HG02884 (cell line): ENCODE data around the gene MTRF1.

ENCODE experiments used
- ATAC-seq: cut with Tn5 transposase; IDR thresholded peaks from one replicate; pipeline ENCODE4 v1.9.1; 2021; ENCODE audit warnings: mild to moderate bottlenecking, moderate library complexity; ENCODE audit not compliant: unreplicated experiment

The MTRF1 gene

GRCh38 chr13:41224113-41225110 lies 39.0 kb downstream of the MTRF1 start:
- no peak for ATAC-seq

GRCh38 chr13:41222259-41222852 lies 41.0 kb downstream of the MTRF1 start:
- no peak for ATAC-seq

- no peak for ATAC-seq
Measured at GRCh38 chr13:41220401-41220800, 43.0 kb downstream of the MTRF1 start.

- no peak for ATAC-seq
Measured at GRCh38 chr13:41216160-41216559, 47.2 kb downstream of the MTRF1 start.

GRCh38 chr13:41213919-41214318 lies 49.5 kb downstream of the MTRF1 start:
- no peak for ATAC-seq

- no peak for ATAC-seq
Measured at GRCh38 chr13:41213316-41213715, 50.1 kb downstream of the MTRF1 start.

- no peak for ATAC-seq
Measured at GRCh38 chr13:41212881-41213280, 50.5 kb downstream of the MTRF1 start.

GRCh38 chr13:41211062-41211461 lies 52.3 kb downstream of the MTRF1 start:
- ATAC-seq = no peak

- no peak for ATAC-seq
Measured at GRCh38 chr13:41206467-41206866, 56.9 kb downstream of the MTRF1 start.

GRCh38 chr13:41203810-41204209 lies 59.6 kb downstream of the MTRF1 start:
- ATAC-seq = no peak

GRCh38 chr13:41200126-41200525 lies 63.2 kb downstream of the MTRF1 start:
- no peak for ATAC-seq

- ATAC-seq = peak; percentile 79
Measured at GRCh38 chr13:41199526-41199925, 63.9 kb downstream of the MTRF1 start.

- no peak for ATAC-seq
Measured at GRCh38 chr13:41199079-41199478, 64.3 kb downstream of the MTRF1 start.

- no peak for ATAC-seq
Measured at GRCh38 chr13:41196620-41197019, 66.8 kb downstream of the MTRF1 start.

- no peak for ATAC-seq
Measured at GRCh38 chr13:41196011-41196410, 67.4 kb downstream of the MTRF1 start.

GRCh38 chr13:41193919-41194824 lies 69.2 kb downstream of the MTRF1 start, which contains the start of gene KBTBD7:
TSS of gene KBTBD7 (minus strand) at chr13:41194569. CDS start at chr13:41194257, 312 bp downstream.
- peak; percentile 89 for ATAC-seq

- no peak for ATAC-seq
Measured at GRCh38 chr13:41193469-41193868, 69.9 kb downstream of the MTRF1 start.

GRCh38 chr13:41188584-41188983 lies 74.8 kb downstream of the MTRF1 start:
- no peak for ATAC-seq

- ATAC-seq = no peak
Measured at GRCh38 chr13:41186481-41186880, 76.9 kb downstream of the MTRF1 start.

- no peak for ATAC-seq
Measured at GRCh38 chr13:41182231-41182630, 81.1 kb downstream of the MTRF1 start.
